Activated T-cell treated with anti-CD3 and anti-CD28 coated beads, Interleukin-2, amount 50 U/mL, for 72 hours (primary cell): ENCODE results near the gene XYLT1. TPM values are rescaled to one million over a fixed set of nuclear protein-coding genes. Genes with fewer than 3 reads are reported as not detected.
"Not testable (repeated sequence)": the region's sequence is repeated elsewhere in the genome, so short reads cannot be mapped to it uniquely, and the experiment has no call there.

Source experiments
- ATAC-seq, 2 donors: fragments of 150-1000 bp; cut with Tn5 transposase; replicated peaks in 1 of 2; 2 replicates each; pipeline ENCODE4 v1.10.0; 2021; ENCODE audit warnings: moderate library complexity in 2 of 2, mild to moderate bottlenecking in 1 of 2
- DNase-seq, 2 donors: peaks; one replicate each; pipeline ENCODE4 v3.0.0; 2021 to 2022; ENCODE audit warnings: mixed read lengths in 1 of 2
- H3K27ac Mint-ChIP-seq: one replicate; pipeline ENCODE4 v1.8.0; 2022; ENCODE audit warnings: mild to moderate bottlenecking, moderate library complexity, mixed read lengths
- H3K27me3 Mint-ChIP-seq: one replicate; pipeline ENCODE4 v1.8.0; 2022; ENCODE audit warnings: low read depth, mixed read lengths
- H3K36me3 Mint-ChIP-seq, 2 donors: one replicate each; pipeline ENCODE4 v1.8.0; 2022; ENCODE audit warnings: mixed read lengths in 2 of 2, mild to moderate bottlenecking in 1 of 2; ENCODE audit not compliant: insufficient read depth in 2 of 2
- H3K4me1 Mint-ChIP-seq: one replicate; pipeline ENCODE4 v1.8.0; 2022; ENCODE audit warnings: low read depth, mixed read lengths
- H3K4me3 Mint-ChIP-seq, 2 donors: one replicate each; pipeline ENCODE4 v1.8.0; 2022; ENCODE audit warnings: mild to moderate bottlenecking in 2 of 2, mixed read lengths in 2 of 2, moderate library complexity in 2 of 2
- H3K9me3 Mint-ChIP-seq, 2 donors: one replicate each; pipeline ENCODE4 v1.8.0; 2022; ENCODE audit warnings: mixed read lengths in 2 of 2
- total RNA-seq, 2 donors: library from RNA; stranded (reverse); gene quantifications; one replicate each; pipeline ENCODE4 v1.2.3, GENCODE V29; 2022

Gene XYLT1
- total RNA-seq, 2 donors from 2014 or later: 17.1 to 17.9 TPM

- H3K4me3 Mint-ChIP-seq: no peak overlapping the region
- no peak overlapping the region for H3K27ac Mint-ChIP-seq
- no peaks in the 10 kb centered on the region for H3K27me3 Mint-ChIP-seq
- ATAC-seq (no peak), DNase-seq (no peak)
- H3K9me3 Mint-ChIP-seq: no peaks in the 10 kb centered on the region
- peaks cover 33% of the 10 kb centered on the region for H3K4me1 Mint-ChIP-seq
- peaks cover 0 to 1% of the 10 kb centered on the region in 2 donors for H3K36me3 Mint-ChIP-seq
Measured at GRCh38 chr16:17411263-17411662, 59.5 kb downstream of the XYLT1 start.

DNA sequence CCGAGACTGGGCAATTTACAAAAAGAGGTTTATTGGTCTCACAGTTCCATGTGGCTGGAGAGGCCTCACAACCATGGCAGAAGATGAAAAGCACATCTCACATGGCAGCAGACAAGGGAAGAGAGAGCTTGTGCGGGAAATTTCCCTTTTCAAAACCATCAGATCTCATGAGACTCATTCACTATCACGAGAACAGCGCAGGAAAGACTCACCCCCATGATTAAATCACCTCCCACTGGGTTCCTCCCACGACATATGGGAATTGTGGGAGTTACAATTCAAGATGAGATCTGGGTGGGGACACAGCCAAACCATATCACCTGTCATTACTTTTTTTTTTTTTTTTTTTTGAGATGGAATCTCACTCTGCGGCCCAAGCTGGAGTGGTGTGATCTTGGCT lies 60.4 kb downstream of the XYLT1 start:
- H3K4me3 Mint-ChIP-seq, ATAC-seq, H3K9me3 Mint-ChIP-seq, H3K27me3 Mint-ChIP-seq, DNase-seq, H3K36me3 Mint-ChIP-seq, H3K27ac Mint-ChIP-seq: not testable (repeated sequence)
- peaks cover 23% of the 10 kb centered on the region for H3K4me1 Mint-ChIP-seq

GRCh38 chr16:17409894-17410293 lies 60.9 kb downstream of the XYLT1 start:
- ATAC-seq: no peak
- Mint-ChIP-seq H3K27me3 (no peaks in the 10 kb centered on the region), H3K4me3 (no peak overlapping the region), H3K9me3 (no peaks in the 10 kb centered on the region), H3K27ac (no peak overlapping the region), H3K4me1 (peaks cover 19% of the 10 kb centered on the region), H3K36me3 (peaks cover 0 to 1% of the 10 kb centered on the region in 2 donors)
- DNase-seq: no peak

DNA sequence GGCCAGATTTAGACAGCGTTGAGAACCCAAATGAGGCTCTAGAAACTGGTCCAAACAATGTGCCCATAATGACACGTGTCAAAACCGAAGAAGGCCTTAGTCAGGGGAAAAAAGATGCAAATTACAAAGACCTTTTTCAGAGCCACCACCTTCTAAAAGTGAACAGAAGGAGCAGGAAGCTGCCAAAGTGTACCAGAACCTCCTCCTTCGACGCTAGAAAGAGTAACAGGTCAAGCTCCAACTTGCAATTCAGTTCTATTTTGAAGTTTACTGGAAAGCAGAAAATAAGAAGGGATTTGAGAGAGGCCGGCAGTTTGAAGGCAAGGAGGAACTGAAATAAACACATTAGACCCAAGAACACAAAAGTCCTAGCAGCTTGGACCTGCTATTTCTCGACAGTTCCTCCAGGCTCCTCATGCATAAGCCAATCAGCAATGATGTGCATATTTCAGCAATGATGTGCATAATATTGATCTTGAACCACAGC lies 61.8 kb downstream of the XYLT1 start:
- no peak for DNase-seq
- Mint-ChIP-seq H3K36me3 (peaks cover 0 to 1% of the 10 kb centered on the region in 2 donors), H3K27ac (no peak overlapping the region), H3K27me3 (no peaks in the 10 kb centered on the region), H3K4me1 (peaks cover 10% of the 10 kb centered on the region), H3K4me3 (no peak overlapping the region), H3K9me3 (no peaks in the 10 kb centered on the region)
- no peak for ATAC-seq

- H3K27ac Mint-ChIP-seq: no peak overlapping the region
- ATAC-seq (no peak), DNase-seq (no peak)
- H3K4me3 Mint-ChIP-seq: no peak overlapping the region
- no peaks in the 10 kb centered on the region for H3K27me3 Mint-ChIP-seq
- peaks cover 7% of the 10 kb centered on the region for H3K4me1 Mint-ChIP-seq
- no peaks in the 10 kb centered on the region for H3K9me3 Mint-ChIP-seq
- peaks cover 0 to 1% of the 10 kb centered on the region in 2 donors for H3K36me3 Mint-ChIP-seq
Measured at GRCh38 chr16:17408296-17408695, 62.5 kb downstream of the XYLT1 start.

- no peak for ATAC-seq
- Mint-ChIP-seq H3K27me3 (no peaks in the 10 kb centered on the region), H3K4me1 (peaks cover 7% of the 10 kb centered on the region), H3K9me3 (no peaks in the 10 kb centered on the region), H3K27ac (no peak overlapping the region), H3K36me3 (peaks cover 0 to 1% of the 10 kb centered on the region in 2 donors), H3K4me3 (no peak overlapping the region)
- DNase-seq: no peak
Measured at GRCh38 chr16:17407321-17407720, 63.4 kb downstream of the XYLT1 start.

GRCh38 chr16:17404941-17405689 lies 65.6 kb downstream of the XYLT1 start:
- no peak for ATAC-seq
- no peak overlapping the region for H3K27ac Mint-ChIP-seq

GRCh38 chr16:17403859-17404545 lies 66.8 kb downstream of the XYLT1 start:
- DNase-seq (no peak), ATAC-seq (no peak)
- Mint-ChIP-seq H3K27ac (no peak overlapping the region), H3K9me3 (no peaks in the 10 kb centered on the region), H3K27me3 (no peaks in the 10 kb centered on the region), H3K4me1 (peaks cover 5% of the 10 kb centered on the region), H3K36me3 (no peaks in the 10 kb centered on the region), H3K4me3 (no peak overlapping the region)

More at GRCh38 chr16:17404941-17405689, 65.6 kb downstream of the XYLT1 start:
- no peaks in the 10 kb centered on the region for H3K27me3 Mint-ChIP-seq
- H3K9me3 Mint-ChIP-seq: no peaks in the 10 kb centered on the region
- H3K4me3 Mint-ChIP-seq: no peak overlapping the region
- H3K4me1 Mint-ChIP-seq: peaks cover 7% of the 10 kb centered on the region
- DNase-seq: no peak
- peaks cover 0 to 1% of the 10 kb centered on the region in 2 donors for H3K36me3 Mint-ChIP-seq

DNA sequence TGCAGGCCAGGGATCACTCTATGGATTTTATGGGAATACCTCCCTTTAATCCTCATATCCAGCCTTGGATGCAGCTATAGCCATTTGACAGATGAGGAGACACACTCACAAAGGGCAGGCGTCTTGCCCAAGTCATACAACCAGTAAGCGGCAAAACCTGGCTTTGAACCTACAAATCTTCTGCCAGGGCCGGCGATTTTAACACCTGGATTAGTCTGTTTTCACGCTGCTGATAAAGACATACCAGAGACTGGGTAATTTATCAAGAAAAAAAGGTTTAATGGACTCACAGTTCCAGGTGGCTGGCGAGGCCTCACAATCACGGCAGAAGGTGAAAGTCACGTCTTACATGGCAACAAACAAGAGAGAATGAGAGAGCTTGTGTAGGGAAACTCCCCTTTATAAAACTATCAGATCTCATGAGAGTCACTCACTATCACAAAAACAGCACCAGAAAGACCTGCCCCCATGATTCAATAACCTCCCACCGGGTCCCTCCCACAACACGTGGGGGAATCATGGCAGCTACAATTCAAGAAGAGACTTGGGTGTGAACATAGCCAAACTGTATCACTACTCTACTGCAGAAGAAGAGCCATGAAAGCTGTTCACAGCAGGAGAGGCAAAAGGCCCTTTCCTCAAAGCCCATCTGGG lies 67.5 kb downstream of the XYLT1 start:
- H3K36me3 Mint-ChIP-seq: no peaks in the 10 kb centered on the region
- H3K4me1 Mint-ChIP-seq: peaks cover under 1% of the 10 kb centered on the region
- DNase-seq (no peak), ATAC-seq (no peak)
- H3K27me3 Mint-ChIP-seq: no peaks in the 10 kb centered on the region
- H3K27ac Mint-ChIP-seq: no peak overlapping the region
- no peak overlapping the region for H3K4me3 Mint-ChIP-seq
- H3K9me3 Mint-ChIP-seq: no peaks in the 10 kb centered on the region

GRCh38 chr16:17397499-17397891 lies 73.3 kb downstream of the XYLT1 start:
- no peak overlapping the region for H3K27ac Mint-ChIP-seq
- H3K36me3 Mint-ChIP-seq: peaks cover 0 to 1% of the 10 kb centered on the region in 2 donors
- H3K9me3 Mint-ChIP-seq: no peaks in the 10 kb centered on the region
- no peak for DNase-seq
- H3K4me3 Mint-ChIP-seq: no peak overlapping the region
- peak in 1 of 2 donors; percentile 52 for ATAC-seq
- H3K27me3 Mint-ChIP-seq: no peaks in the 10 kb centered on the region
- peaks cover 27% of the 10 kb centered on the region for H3K4me1 Mint-ChIP-seq

DNA sequence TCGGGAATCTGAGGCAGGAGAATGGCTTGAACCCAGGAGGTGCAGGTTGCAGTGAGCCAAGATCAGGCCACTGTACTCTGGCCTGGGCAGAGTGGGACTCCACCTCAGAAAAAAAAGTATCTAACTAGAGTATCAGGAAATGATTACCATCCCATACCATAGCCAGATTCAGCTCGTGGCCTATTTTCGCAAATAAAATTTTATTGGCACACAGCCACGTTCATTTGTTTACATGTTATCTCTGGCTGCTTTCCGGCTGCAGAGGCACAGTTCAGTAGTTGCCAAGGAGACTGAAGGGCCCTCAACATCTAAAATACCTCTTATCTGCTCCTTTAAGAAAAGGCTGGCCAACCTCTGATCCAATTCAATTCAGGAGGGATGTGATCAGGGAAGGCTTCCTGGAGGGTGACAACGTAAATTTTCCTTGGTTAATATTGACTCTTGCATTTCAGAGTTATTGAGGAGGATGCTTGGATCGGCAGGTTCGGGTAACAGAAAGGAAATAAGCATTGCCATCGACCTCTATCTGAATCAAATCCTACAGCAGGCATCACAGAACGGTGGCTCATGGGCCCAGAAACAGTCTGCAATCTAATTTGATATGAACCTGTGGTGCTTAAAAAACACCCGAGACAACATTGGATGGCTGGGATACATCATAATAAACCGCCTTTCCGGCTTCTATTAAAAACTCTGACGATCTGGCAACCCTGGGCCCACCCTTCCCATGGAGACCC lies 73.8 kb downstream of the XYLT1 start:
- H3K4me1 Mint-ChIP-seq: peaks cover 32% of the 10 kb centered on the region
- H3K36me3 Mint-ChIP-seq: peaks cover 0 to 1% of the 10 kb centered on the region in 2 donors
- DNase-seq (no peak), ATAC-seq (peak in 1 of 2 donors; percentile 19)
- H3K9me3 Mint-ChIP-seq: no peaks in the 10 kb centered on the region
- peak overlapping the region in 1 of 2 donors; percentile 40 for H3K4me3 Mint-ChIP-seq
- no peaks in the 10 kb centered on the region for H3K27me3 Mint-ChIP-seq
- peak overlapping the region; percentile 25 for H3K27ac Mint-ChIP-seq

DNA sequence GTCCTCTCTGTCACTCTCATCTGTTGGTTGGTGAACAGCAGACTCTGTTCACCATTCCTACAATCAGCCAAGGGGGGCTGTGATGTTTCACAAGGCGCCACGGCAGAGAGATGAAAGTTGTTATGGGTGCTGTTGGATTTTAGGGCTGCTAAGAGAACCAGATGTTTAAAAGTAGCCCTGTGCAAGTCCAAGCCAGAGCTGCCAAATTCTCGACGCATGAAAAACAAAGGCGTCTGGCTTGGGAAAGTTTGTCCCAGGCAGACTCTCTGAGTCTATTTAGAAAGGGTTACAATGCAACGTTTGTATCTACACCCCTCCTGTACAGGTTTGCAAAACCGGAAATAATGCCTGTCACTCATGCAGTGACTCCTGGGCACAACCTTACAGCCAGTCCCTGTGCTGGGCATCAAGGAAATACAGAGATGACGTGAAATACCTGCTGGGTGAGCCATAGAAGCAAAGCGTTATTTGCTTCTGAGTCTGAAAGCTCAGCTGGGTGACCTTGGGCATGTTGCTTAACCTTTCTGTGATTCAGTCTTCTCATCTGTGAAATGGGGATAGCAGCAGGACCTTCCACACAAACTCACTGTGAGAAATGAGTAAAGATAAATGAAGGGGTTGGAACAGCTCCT lies 74.8 kb downstream of the XYLT1 start:
- H3K36me3 Mint-ChIP-seq: peaks cover 0 to 1% of the 10 kb centered on the region in 2 donors
- no peaks in the 10 kb centered on the region for H3K9me3 Mint-ChIP-seq
- no peaks in the 10 kb centered on the region for H3K27me3 Mint-ChIP-seq
- peak overlapping the region; percentile 20 for H3K27ac Mint-ChIP-seq
- DNase-seq (no peak), ATAC-seq (no peak)
- H3K4me3 Mint-ChIP-seq: no peak overlapping the region
- H3K4me1 Mint-ChIP-seq: peaks cover 32% of the 10 kb centered on the region
